ENCODE measurements around the gene ITGB1. TPM values are rescaled to one million over a fixed set of nuclear protein-coding genes. Genes with fewer than 3 reads are reported as not detected.

Gene ITGB1
- polyA plus RNA-seq, 1 of the 3 experiments (the other 2 are of a cell fraction) = 666 TPM

- Histone ChIP-seq H3K27ac (ENCODE audit: low read depth in 2 of 2, low read length in 1 of 2) (peak overlapping the region; percentile 56 to 81), H3K36me3 (replicated peaks in 1 of 2; ENCODE audit: control insufficient read depth in 1 of 2, insufficient read depth in 2 of 2, low read length in 1 of 2) (peaks cover 27 to 45% of the 10 kb centered on the region in 2 experiments), H3K27me3 (ENCODE audit: insufficient read depth) (no peaks in the 10 kb centered on the region), H4K20me1 (ENCODE audit: insufficient read depth) (peaks cover 98% of the 10 kb centered on the region), H3K9me2 (no peaks in the 10 kb centered on the region), H3F3A (replicated peaks; ENCODE audit: insufficient read depth) (peaks cover 23% of the 10 kb centered on the region), H3K9ac (no peak overlapping the region), H2AFZ (ENCODE audit: low read depth) (no peak overlapping the region), H3K4me1 (ENCODE audit: control insufficient read depth in 1 of 2, insufficient read depth in 2 of 2, low read depth in 1 of 2, low read length in 1 of 2) (peaks cover 21 to 26% of the 10 kb centered on the region in 2 experiments; a peak in 3 of 4 replicates), H3K4me3 (ENCODE audit: low read depth in 2 of 2, low read length in 1 of 2) (no peak overlapping the region), H3K4me2 (peak overlapping the region; percentile 55; the same call in 1 of the 2 replicates), H3K79me2 (ENCODE audit: insufficient read depth) (peaks cover 100% of the 10 kb centered on the region), H3K9me3 (no peaks in the 10 kb centered on the region)
- ChIA-PET CTCF (interaction anchor here (1.0 to 1.5 kb wide), 4 partner anchors 9 to 28 kb away, joined by 3 read pairs; no protein-coding TSS in a partner anchor), POLR2A (interaction anchor here (0.8 to 1.4 kb wide), 3 partner anchors 16 to 43 kb away, joined by 4 to 7 read pairs (median 4); partner anchors contain the start of gene ITGB1)
- 74% methylated on average over 5 of the region's 5 CpGs for WGBS (ENCODE audit: low lambda C conversion rate)
- DNase-seq = no peak
- TF ChIP-seq POLR2AphosphoS5 (IDR thresholded peaks at IDR 0.05; ENCODE audit: low read depth, low read length) (no peak), TEAD4 (IDR thresholded peaks at IDR 0.05; ENCODE audit: borderline replicate concordance, insufficient read depth) (no peak), SMC3 (IDR thresholded peaks at IDR 0.05; ENCODE audit: low read depth, low read length) (no peak), TAF1 (IDR thresholded peaks at IDR 0.05; ENCODE audit: borderline replicate concordance, low read depth, low read length) (no peak), CHD2 (IDR thresholded peaks at IDR 0.05; ENCODE audit: low read length, partially characterized antibody) (no peak), EZH2phosphoT487 (IDR thresholded peaks at IDR 0.05; ENCODE audit: borderline replicate concordance, low read depth) (no peak), FOXJ3 (CRISPR knock-in tag; IDR thresholded peaks at IDR 0.05) (no peak), USF1 (IDR thresholded peaks at IDR 0.05; ENCODE audit: borderline replicate concordance, low read depth) (no peak), EP300 (IDR thresholded peaks at IDR 0.05; ENCODE audit: borderline replicate concordance in 1 of 2, low read depth in 1 of 2, low read length in 1 of 2) (no peak), PBX3 (IDR thresholded peaks at IDR 0.05) (no peak), RXRA (IDR thresholded peaks at IDR 0.05; ENCODE audit: borderline replicate concordance, low read depth) (no peak), MAX (IDR thresholded peaks at IDR 0.05; ENCODE audit: low read depth) (no peak), RFX5 (IDR thresholded peaks at IDR 0.05; ENCODE audit: low read length) (no peak), MEF2A (IDR thresholded peaks at IDR 0.05; ENCODE audit: borderline replicate concordance, low read depth) (no peak)
Observed at GRCh38 chr10:32937911-32938424, 20.1 kb downstream of the ITGB1 start.

GRCh38 chr10:32932225-32932729 lies 25.8 kb downstream of the ITGB1 start:
- DNase-seq = no peak
- Histone ChIP-seq H4K20me1 (ENCODE audit: insufficient read depth) (peaks cover 63% of the 10 kb centered on the region), H3K27ac (ENCODE audit: low read depth in 2 of 2, low read length in 1 of 2) (0 out of 4 replicates have a peak overlapping the region, but pooled peaks of 1 of the 2 experiments have one; percentile 1), H3K27me3 (ENCODE audit: insufficient read depth) (no peaks in the 10 kb centered on the region), H3K9ac (no peak overlapping the region), H2AFZ (ENCODE audit: low read depth) (no peak overlapping the region), H3K9me3 (no peaks in the 10 kb centered on the region), H3K36me3 (replicated peaks in 1 of 2; ENCODE audit: control insufficient read depth in 1 of 2, insufficient read depth in 2 of 2, low read length in 1 of 2) (peaks cover 82 to 95% of the 10 kb centered on the region in 2 experiments), H3K4me3 (ENCODE audit: low read depth in 2 of 2, low read length in 1 of 2) (no peak overlapping the region), H3K79me2 (ENCODE audit: insufficient read depth) (peaks cover 99% of the 10 kb centered on the region), H3F3A (replicated peaks; ENCODE audit: insufficient read depth) (peaks cover 51% of the 10 kb centered on the region), H3K9me2 (no peaks in the 10 kb centered on the region), H3K4me1 (ENCODE audit: control insufficient read depth in 1 of 2, insufficient read depth in 2 of 2, low read depth in 1 of 2, low read length in 1 of 2) (no peaks in the 10 kb centered on the region; a peak in 1 of 4 replicates), H3K4me2 (no peak overlapping the region)
- ChIA-PET CTCF (interaction anchor here (1.9 kb wide), 1 partner anchor 76 kb away, joined by 4 read pairs; no protein-coding TSS in a partner anchor), POLR2A (no interaction called here)
- no peak for TF ChIP-seq RAD21 (IDR thresholded peaks at IDR 0.05; ENCODE audit: low read length)
- no peak for TF ChIP-seq PBX3 (IDR thresholded peaks at IDR 0.05)
- no peak for TF ChIP-seq ZBTB33 (IDR thresholded peaks at IDR 0.05; ENCODE audit: borderline replicate concordance, low read depth)
- no peak for TF ChIP-seq ELF1 (IDR thresholded peaks at IDR 0.05)
- no peak for TF ChIP-seq RXRA (IDR thresholded peaks at IDR 0.05; ENCODE audit: borderline replicate concordance, low read depth)
- TF ChIP-seq FOSL2 (IDR thresholded peaks at IDR 0.05; ENCODE audit: borderline replicate concordance, low read depth) = no peak
- TF ChIP-seq NFIC (IDR thresholded peaks at IDR 0.05; ENCODE audit: borderline replicate concordance) = no peak
- no peak for TF ChIP-seq SMC3 (IDR thresholded peaks at IDR 0.05; ENCODE audit: low read depth, low read length)
- TF ChIP-seq GABPA (IDR thresholded peaks at IDR 0.05; ENCODE audit: low read depth) = no peak
- TF ChIP-seq POLR2AphosphoS5 (IDR thresholded peaks at IDR 0.05; ENCODE audit: low read depth, low read length) = no peak
- TF ChIP-seq MAX (IDR thresholded peaks at IDR 0.05; ENCODE audit: low read depth) = no peak
